ENCODE results near the gene ODAD4. TPM values are rescaled to one million over a fixed set of nuclear protein-coding genes. Genes with fewer than 3 reads are reported as not detected.
A peak's percentile ranks its signal among the peaks of the same experiment; 100 is the strongest.

The ODAD4 gene
- total RNA-seq, 1 donor: not detected

- no peaks in the 10 kb centered on the region for H3K9me3 ChIP-seq (ENCODE audit: low read depth, low read length)
- H3K4me1 ChIP-seq (ENCODE audit: insufficient read depth, low read length): no peaks in the 10 kb centered on the region
- no peak overlapping the region for H3K4me3 ChIP-seq (ENCODE audit: low read length)
- H3K27me3 ChIP-seq (ENCODE audit: insufficient read depth, low read length): no peaks in the 10 kb centered on the region
Observed at GRCh38 chr17:41944943-41945342, 14.5 kb downstream of the ODAD4 start.

GRCh38 chr17:41948762-41949460 lies 18.5 kb downstream of the ODAD4 start:
- Histone ChIP-seq H3K9me3 (ENCODE audit: low read depth, low read length) (no peaks in the 10 kb centered on the region), H3K4me1 (ENCODE audit: insufficient read depth, low read length) (no peaks in the 10 kb centered on the region), H3K4me3 (ENCODE audit: low read length) (no peak overlapping the region), H3K27me3 (ENCODE audit: insufficient read depth, low read length) (no peaks in the 10 kb centered on the region)

- Histone ChIP-seq H3K4me3 (ENCODE audit: low read length) (no peak overlapping the region), H3K4me1 (ENCODE audit: insufficient read depth, low read length) (no peaks in the 10 kb centered on the region), H3K27me3 (ENCODE audit: insufficient read depth, low read length) (no peaks in the 10 kb centered on the region), H3K9me3 (ENCODE audit: low read depth, low read length) (no peaks in the 10 kb centered on the region)
Observed at GRCh38 chr17:41956522-41956921, 26.1 kb downstream of the ODAD4 start.

GRCh38 chr17:41957031-41957868 lies 26.8 kb downstream of the ODAD4 start:
- Histone ChIP-seq H3K4me3 (ENCODE audit: low read length) (no peak overlapping the region), H3K4me1 (ENCODE audit: insufficient read depth, low read length) (no peaks in the 10 kb centered on the region), H3K9me3 (ENCODE audit: low read depth, low read length) (no peaks in the 10 kb centered on the region), H3K27me3 (ENCODE audit: insufficient read depth, low read length) (no peaks in the 10 kb centered on the region)

- Histone ChIP-seq H3K4me3 (ENCODE audit: low read length) (no peak overlapping the region), H3K4me1 (ENCODE audit: insufficient read depth, low read length) (no peaks in the 10 kb centered on the region), H3K9me3 (ENCODE audit: low read depth, low read length) (no peaks in the 10 kb centered on the region), H3K27me3 (ENCODE audit: insufficient read depth, low read length) (no peaks in the 10 kb centered on the region)
Observed at GRCh38 chr17:41957869-41958439, 27.5 kb downstream of the ODAD4 start.

- Histone ChIP-seq H3K4me1 (ENCODE audit: insufficient read depth, low read length) (no peaks in the 10 kb centered on the region), H3K9me3 (ENCODE audit: low read depth, low read length) (no peaks in the 10 kb centered on the region)
Observed at GRCh38 chr17:41959030-41959335, 28.6 kb downstream of the ODAD4 start.

GRCh38 chr17:41959336-41960095 lies 29.1 kb downstream of the ODAD4 start:
- H3K9me3 ChIP-seq (ENCODE audit: low read depth, low read length): no peaks in the 10 kb centered on the region
- no peak overlapping the region for H3K4me3 ChIP-seq (ENCODE audit: low read length)
- no peaks in the 10 kb centered on the region for H3K27me3 ChIP-seq (ENCODE audit: insufficient read depth, low read length)
- H3K4me1 ChIP-seq (ENCODE audit: insufficient read depth, low read length): no peaks in the 10 kb centered on the region

More at GRCh38 chr17:41959030-41959335, 28.6 kb downstream of the ODAD4 start:
- Histone ChIP-seq H3K4me3 (ENCODE audit: low read length) (no peak overlapping the region), H3K27me3 (ENCODE audit: insufficient read depth, low read length) (no peaks in the 10 kb centered on the region)

- Histone ChIP-seq H3K27me3 (ENCODE audit: insufficient read depth, low read length) (no peaks in the 10 kb centered on the region), H3K9me3 (ENCODE audit: low read depth, low read length) (no peaks in the 10 kb centered on the region), H3K4me1 (ENCODE audit: insufficient read depth, low read length) (peaks cover 15% of the 10 kb centered on the region), H3K4me3 (ENCODE audit: low read length) (no peak overlapping the region)
Observed at GRCh38 chr17:41962111-41962510, 31.7 kb downstream of the ODAD4 start.

- H3K4me1 ChIP-seq (ENCODE audit: insufficient read depth, low read length): peaks cover 23% of the 10 kb centered on the region
- H3K4me3 ChIP-seq (ENCODE audit: low read length): no peak overlapping the region
- H3K9me3 ChIP-seq (ENCODE audit: low read depth, low read length): no peaks in the 10 kb centered on the region
- H3K27me3 ChIP-seq (ENCODE audit: insufficient read depth, low read length): no peaks in the 10 kb centered on the region
Observed at GRCh38 chr17:41962768-41963434, 32.5 kb downstream of the ODAD4 start.

- H3K27me3 ChIP-seq (ENCODE audit: insufficient read depth, low read length): no peaks in the 10 kb centered on the region
- H3K4me1 ChIP-seq (ENCODE audit: insufficient read depth, low read length): peaks cover 32% of the 10 kb centered on the region
- no peaks in the 10 kb centered on the region for H3K9me3 ChIP-seq (ENCODE audit: low read depth, low read length)
- peak overlapping the region; percentile 80 for H3K4me3 ChIP-seq (ENCODE audit: low read length)
Observed at GRCh38 chr17:41965694-41966462, 35.5 kb downstream of the ODAD4 start.

- peaks cover 34% of the 10 kb centered on the region for H3K4me1 ChIP-seq (ENCODE audit: insufficient read depth, low read length)
Observed at GRCh38 chr17:41966463-41967140, 36.2 kb downstream of the ODAD4 start, which contains the start of gene CNP. TSS of gene CNP (plus strand) at chr17:41966795. CDS start at chr17:41966885, 90 bp downstream.

GRCh38 chr17:41967141-41967920 lies 36.9 kb downstream of the ODAD4 start:
- no peaks in the 10 kb centered on the region for H3K9me3 ChIP-seq (ENCODE audit: low read depth, low read length)
- peaks cover 34% of the 10 kb centered on the region for H3K4me1 ChIP-seq (ENCODE audit: insufficient read depth, low read length)
- H3K27me3 ChIP-seq (ENCODE audit: insufficient read depth, low read length): no peaks in the 10 kb centered on the region
- H3K4me3 ChIP-seq (ENCODE audit: low read length): peak overlapping the region; percentile 80

More at GRCh38 chr17:41966463-41967140, 36.2 kb downstream of the ODAD4 start, which contains the start of gene CNP:
- Histone ChIP-seq H3K27me3 (ENCODE audit: insufficient read depth, low read length) (no peaks in the 10 kb centered on the region), H3K9me3 (ENCODE audit: low read depth, low read length) (no peaks in the 10 kb centered on the region), H3K4me3 (ENCODE audit: low read length) (peak within 1 kb of the TSS; percentile 80)
